ENCODE results near the gene TMC4. TPM values are rescaled to one million over a fixed set of nuclear protein-coding genes. Genes with fewer than 3 reads are reported as not detected.

Gene TMC4
- total and polyA plus RNA-seq, 2 donors from 2014 or later: 64.6 to 98.9 TPM

DNA sequence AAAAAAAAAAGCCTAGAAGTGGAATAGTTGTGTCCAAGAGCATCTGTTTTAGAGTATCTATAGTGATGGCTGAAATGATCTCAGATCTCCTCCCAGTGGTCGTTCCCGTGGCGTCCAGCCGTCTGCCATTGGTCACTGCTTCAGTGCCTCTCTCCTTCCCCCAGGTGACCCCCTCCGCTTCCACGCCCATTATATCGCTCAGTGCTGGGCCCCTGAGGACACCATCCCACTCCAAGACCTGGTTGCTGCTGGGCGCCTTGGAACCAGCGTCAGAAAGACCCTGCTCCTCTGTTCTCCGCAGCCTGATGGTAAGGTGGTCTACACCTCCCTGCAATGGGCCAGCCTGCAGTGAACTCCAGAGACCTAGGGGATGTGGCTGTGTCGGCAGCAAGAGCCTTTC, 20.1 kb upstream of the TMC4 start:
- Histone ChIP-seq H3K9ac (ENCODE audit: low read length in 3 of 3) (no peak overlapping the region), H3K36me3 (ENCODE audit: control insufficient read depth in 2 of 3, insufficient read depth in 3 of 3, low read length in 3 of 3) (peaks cover 0 to 8% (median 4%) of the 10 kb centered on the region in 3 donors), H3K27ac (ENCODE audit: low read depth in 2 of 2, low read length in 2 of 2) (no peak overlapping the region), H3K4me1 (ENCODE audit: control insufficient read depth in 2 of 3, insufficient read depth in 2 of 3, low read depth in 1 of 3, low read length in 3 of 3) (peaks cover 0 to 14% (median 13%) of the 10 kb centered on the region in 3 donors), H3K27me3 (ENCODE audit: control insufficient read depth, insufficient read depth, low read length) (no peaks in the 10 kb centered on the region), H3K4me3 (ENCODE audit: low read length in 3 of 3) (no peak overlapping the region), H3K9me3 (ENCODE audit: control insufficient read depth in 2 of 3, insufficient read depth in 1 of 3, low read length in 3 of 3) (no peaks in the 10 kb centered on the region)
- intact Hi-C loops (cut with DNase I): no loop called here
- TF ChIP-seq, protein P1, sequence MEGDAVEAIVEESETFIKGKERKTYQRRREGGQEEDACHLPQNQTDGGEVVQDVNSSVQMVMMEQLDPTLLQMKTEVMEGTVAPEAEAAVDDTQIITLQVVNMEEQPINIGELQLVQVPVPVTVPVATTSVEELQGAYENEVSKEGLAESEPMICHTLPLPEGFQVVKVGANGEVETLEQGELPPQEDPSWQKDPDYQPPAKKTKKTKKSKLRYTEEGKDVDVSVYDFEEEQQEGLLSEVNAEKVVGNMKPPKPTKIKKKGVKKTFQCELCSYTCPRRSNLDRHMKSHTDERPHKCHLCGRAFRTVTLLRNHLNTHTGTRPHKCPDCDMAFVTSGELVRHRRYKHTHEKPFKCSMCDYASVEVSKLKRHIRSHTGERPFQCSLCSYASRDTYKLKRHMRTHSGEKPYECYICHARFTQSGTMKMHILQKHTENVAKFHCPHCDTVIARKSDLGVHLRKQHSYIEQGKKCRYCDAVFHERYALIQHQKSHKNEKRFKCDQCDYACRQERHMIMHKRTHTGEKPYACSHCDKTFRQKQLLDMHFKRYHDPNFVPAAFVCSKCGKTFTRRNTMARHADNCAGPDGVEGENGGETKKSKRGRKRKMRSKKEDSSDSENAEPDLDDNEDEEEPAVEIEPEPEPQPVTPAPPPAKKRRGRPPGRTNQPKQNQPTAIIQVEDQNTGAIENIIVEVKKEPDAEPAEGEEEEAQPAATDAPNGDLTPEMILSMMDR (IDR thresholded peaks at IDR 0.05; ENCODE audit: borderline replicate concordance, extremely low read depth, insufficient read depth): no peak
- DNase-seq: peak in 2 of 5 donors; percentile 58 to 78
- no peak for FAIRE-seq

DNA sequence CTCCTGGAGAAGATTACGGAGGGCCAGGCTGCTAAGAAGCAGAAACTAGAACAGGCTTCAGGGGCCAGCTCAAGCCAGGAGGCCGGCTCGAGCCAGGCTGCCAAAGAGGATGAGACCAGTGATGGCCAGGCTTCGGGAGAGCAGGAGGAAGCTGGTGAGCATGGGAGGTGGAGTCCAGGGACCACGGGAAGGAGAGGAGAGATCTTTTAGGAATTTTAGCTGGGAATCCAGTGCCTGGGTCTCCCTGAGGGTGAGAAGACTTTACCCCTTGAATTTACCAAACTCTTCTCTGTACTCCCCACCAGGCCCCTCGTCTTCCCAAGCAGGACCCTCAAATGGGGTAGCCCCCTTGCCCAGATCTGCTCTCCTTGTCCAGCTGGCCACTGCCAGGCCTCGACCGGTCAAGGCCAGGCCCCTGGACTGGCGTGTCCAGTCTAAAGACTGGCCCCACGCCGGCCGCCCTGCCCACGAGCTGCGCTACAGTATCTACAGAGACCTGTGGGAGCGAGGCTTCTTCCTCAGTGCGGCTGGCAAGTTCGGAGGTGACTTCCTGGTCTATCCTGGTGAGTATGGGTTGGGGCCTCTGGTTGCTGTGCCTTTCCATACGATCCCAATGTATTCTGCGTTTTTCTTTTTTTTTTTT, 19.0 kb upstream of the TMC4 start:
- Histone ChIP-seq H3K4me3 (ENCODE audit: low read length in 3 of 3) (peak overlapping the region; percentile 53 to 79 (median 68)), H3K9me3 (ENCODE audit: control insufficient read depth in 2 of 3, insufficient read depth in 1 of 3, low read length in 3 of 3) (no peaks in the 10 kb centered on the region), H3K9ac (ENCODE audit: low read length in 3 of 3) (peak overlapping the region; percentile 23 to 77 (median 68)), H3K36me3 (ENCODE audit: control insufficient read depth in 2 of 3, insufficient read depth in 3 of 3, low read length in 3 of 3) (peaks cover 2 to 8% (median 4%) of the 10 kb centered on the region in 3 donors), H3K4me1 (ENCODE audit: control insufficient read depth in 2 of 3, insufficient read depth in 2 of 3, low read depth in 1 of 3, low read length in 3 of 3) (peaks cover 0 to 15% (median 13%) of the 10 kb centered on the region in 3 donors), H3K27ac (ENCODE audit: low read depth in 2 of 2, low read length in 2 of 2) (peak overlapping the region; percentile 100), H3K27me3 (ENCODE audit: control insufficient read depth, insufficient read depth, low read length) (no peaks in the 10 kb centered on the region)
- intact Hi-C loops (cut with DNase I): no loop called here
- DNase-seq (peak in 2 of 5 donors; percentile 47 to 81), FAIRE-seq (no peak)
- TF ChIP-seq, protein P1 (IDR thresholded peaks at IDR 0.05; ENCODE audit: borderline replicate concordance, extremely low read depth, insufficient read depth): no peak

- Histone ChIP-seq H3K27me3 (ENCODE audit: control insufficient read depth, insufficient read depth, low read length) (no peaks in the 10 kb centered on the region), H3K27ac (ENCODE audit: low read depth in 2 of 2, low read length in 2 of 2) (peak within 1 kb of the TSS; percentile 100), H3K36me3 (ENCODE audit: control insufficient read depth in 2 of 3, insufficient read depth in 3 of 3, low read length in 3 of 3) (peaks cover 2 to 8% (median 4%) of the 10 kb centered on the region in 3 donors), H3K4me1 (ENCODE audit: control insufficient read depth in 2 of 3, insufficient read depth in 2 of 3, low read depth in 1 of 3, low read length in 3 of 3) (peaks cover 0 to 15% (median 13%) of the 10 kb centered on the region in 3 donors), H3K9ac (ENCODE audit: low read length in 3 of 3) (peak within 1 kb of the TSS; percentile 70 to 78 (median 77)), H3K9me3 (ENCODE audit: control insufficient read depth in 2 of 3, insufficient read depth in 1 of 3, low read length in 3 of 3) (no peaks in the 10 kb centered on the region), H3K4me3 (ENCODE audit: low read length in 3 of 3) (peak within 1 kb of the TSS; percentile 79 to 85 (median 84))
- DNase-seq: peak in 3 of 5 donors; percentile 92 to 96 (median 96)
- no peak for FAIRE-seq
- TF ChIP-seq, protein P1 (IDR thresholded peaks at IDR 0.05; ENCODE audit: borderline replicate concordance, extremely low read depth, insufficient read depth): no peak
- intact Hi-C loops (cut with DNase I): no loop called here
These were observed 18.3 kb upstream of the TMC4 start, which contains the start of gene TSEN34 for GRCh38 chr19:54191011-54191810. Gene TSEN34 (plus strand): TSS chr19:54191308. CDS start chr19:54191365, 57 bp downstream.
